T-helper 2 cell treated with Interferon-gamma antibody and Interleukin-4, amounts not matched to agents 5 μg/mL and 100 μg/mL, for 36 hours (primary cell): ENCODE data around the gene EFCAB12.
A peak's percentile ranks its signal among the peaks of the same experiment; 100 is the strongest.
"Not testable (repeated sequence)": the region's sequence is repeated elsewhere in the genome, so short reads cannot be mapped to it uniquely, and the experiment has no call there.

Experiments
- DNase-seq: peaks from one replicate; pipeline ENCODE4 v3.0.0; 2021; ENCODE audit warnings: low spot score
- H3K27ac Mint-ChIP-seq: one replicate; pipeline ENCODE4 v1.8.0; 2021; ENCODE audit warnings: mild to moderate bottlenecking, mixed read lengths
- H3K27me3 Mint-ChIP-seq: one replicate; pipeline ENCODE4 v1.8.0; 2021; ENCODE audit warnings: low read depth, mixed read lengths
- H3K36me3 Mint-ChIP-seq: one replicate; pipeline ENCODE4 v1.8.0; 2021; ENCODE audit warnings: low read depth, mixed read lengths
- H3K4me1 Mint-ChIP-seq: one replicate; pipeline ENCODE4 v1.8.0; 2021; ENCODE audit warnings: low read depth, mixed read lengths
- H3K4me3 Mint-ChIP-seq: one replicate; pipeline ENCODE4 v1.8.0; 2022; ENCODE audit warnings: mild to moderate bottlenecking, moderate library complexity, mixed read lengths
- H3K9me3 Mint-ChIP-seq: one replicate; pipeline ENCODE4 v1.8.0; 2021; ENCODE audit warnings: mixed read lengths

Gene EFCAB12

GRCh38 chr3:129388791-129389571 lies 39.5 kb downstream of the EFCAB12 start:
- H3K9me3 Mint-ChIP-seq, DNase-seq, H3K4me3 Mint-ChIP-seq, H3K27me3 Mint-ChIP-seq, H3K4me1 Mint-ChIP-seq, H3K27ac Mint-ChIP-seq: not testable (repeated sequence)
- peaks cover 39% of the 10 kb centered on the region for H3K36me3 Mint-ChIP-seq

GRCh38 chr3:129387487-129387886 lies 40.9 kb downstream of the EFCAB12 start:
- Mint-ChIP-seq H3K36me3 (peaks cover 33% of the 10 kb centered on the region), H3K4me3 (no peak overlapping the region), H3K27ac (no peak overlapping the region)

GRCh38 chr3:129386984-129387383 lies 41.5 kb downstream of the EFCAB12 start:
- Mint-ChIP-seq H3K36me3 (peaks cover 33% of the 10 kb centered on the region), H3K27me3 (no peaks in the 10 kb centered on the region), H3K9me3 (no peaks in the 10 kb centered on the region), H3K27ac (no peak overlapping the region), H3K4me3 (no peak overlapping the region), H3K4me1 (no peaks in the 10 kb centered on the region)
- no peak for DNase-seq

More at GRCh38 chr3:129387487-129387886, 40.9 kb downstream of the EFCAB12 start:
- DNase-seq: no peak
- H3K9me3 Mint-ChIP-seq: no peaks in the 10 kb centered on the region
- H3K4me1 Mint-ChIP-seq: no peaks in the 10 kb centered on the region
- no peaks in the 10 kb centered on the region for H3K27me3 Mint-ChIP-seq

- H3K4me3 Mint-ChIP-seq, H3K4me1 Mint-ChIP-seq, H3K9me3 Mint-ChIP-seq, H3K27me3 Mint-ChIP-seq, H3K27ac Mint-ChIP-seq, DNase-seq: not testable (repeated sequence)
- peaks cover 25% of the 10 kb centered on the region for H3K36me3 Mint-ChIP-seq
Observed at GRCh38 chr3:129385507-129385906, 42.9 kb downstream of the EFCAB12 start.

- H3K27me3 Mint-ChIP-seq: no peaks in the 10 kb centered on the region
- no peak overlapping the region for H3K4me3 Mint-ChIP-seq
- peaks cover 3% of the 10 kb centered on the region for H3K9me3 Mint-ChIP-seq
- DNase-seq: no peak
- H3K27ac Mint-ChIP-seq: no peak overlapping the region
- no peaks in the 10 kb centered on the region for H3K4me1 Mint-ChIP-seq
- H3K36me3 Mint-ChIP-seq: peaks cover 31% of the 10 kb centered on the region
Observed at GRCh38 chr3:129384594-129385323, 43.7 kb downstream of the EFCAB12 start.

GRCh38 chr3:129384103-129384502 lies 44.3 kb downstream of the EFCAB12 start:
- not testable (repeated sequence) for H3K27me3 Mint-ChIP-seq, H3K4me1 Mint-ChIP-seq, H3K4me3 Mint-ChIP-seq, H3K9me3 Mint-ChIP-seq, H3K27ac Mint-ChIP-seq, DNase-seq
- peaks cover 27% of the 10 kb centered on the region for H3K36me3 Mint-ChIP-seq

GRCh38 chr3:129383292-129383860 lies 45.1 kb downstream of the EFCAB12 start:
- Mint-ChIP-seq H3K27me3 (no peaks in the 10 kb centered on the region), H3K27ac (no peak overlapping the region), H3K36me3 (peaks cover 24% of the 10 kb centered on the region), H3K4me3 (no peak overlapping the region), H3K4me1 (no peaks in the 10 kb centered on the region), H3K9me3 (peaks cover 3% of the 10 kb centered on the region)
- DNase-seq: peak; percentile 16

GRCh38 chr3:129382366-129382765 lies 46.1 kb downstream of the EFCAB12 start:
- Mint-ChIP-seq H3K27ac (no peak overlapping the region), H3K4me1 (no peaks in the 10 kb centered on the region)

GRCh38 chr3:129379582-129380358 lies 48.7 kb downstream of the EFCAB12 start:
- no peaks in the 10 kb centered on the region for H3K4me1 Mint-ChIP-seq
- H3K36me3 Mint-ChIP-seq: peaks cover 9% of the 10 kb centered on the region
- DNase-seq: no peak
- H3K27me3 Mint-ChIP-seq: no peaks in the 10 kb centered on the region
- peaks cover 3% of the 10 kb centered on the region for H3K9me3 Mint-ChIP-seq
- H3K4me3 Mint-ChIP-seq: no peak overlapping the region
- H3K27ac Mint-ChIP-seq: no peak overlapping the region

More at GRCh38 chr3:129382366-129382765, 46.1 kb downstream of the EFCAB12 start:
- no peak overlapping the region for H3K4me3 Mint-ChIP-seq
- no peaks in the 10 kb centered on the region for H3K27me3 Mint-ChIP-seq
- DNase-seq: no peak
- peaks cover 16% of the 10 kb centered on the region for H3K36me3 Mint-ChIP-seq
- peaks cover 3% of the 10 kb centered on the region for H3K9me3 Mint-ChIP-seq

GRCh38 chr3:129378949-129379348 lies 49.5 kb downstream of the EFCAB12 start:
- H3K4me1 Mint-ChIP-seq: no peaks in the 10 kb centered on the region
- peaks cover 9% of the 10 kb centered on the region for H3K36me3 Mint-ChIP-seq
- H3K27ac Mint-ChIP-seq: no peak overlapping the region
- no peaks in the 10 kb centered on the region for H3K27me3 Mint-ChIP-seq
- peaks cover 3% of the 10 kb centered on the region for H3K9me3 Mint-ChIP-seq
- DNase-seq: no peak
- no peak overlapping the region for H3K4me3 Mint-ChIP-seq

- Mint-ChIP-seq H3K36me3 (peaks cover 9% of the 10 kb centered on the region), H3K9me3 (peaks cover 3% of the 10 kb centered on the region)
- no peak for DNase-seq
Observed at GRCh38 chr3:129377615-129378014, 50.8 kb downstream of the EFCAB12 start.

GRCh38 chr3:129375099-129375498 lies 53.3 kb downstream of the EFCAB12 start:
- DNase-seq: no peak
- Mint-ChIP-seq H3K9me3 (peaks cover 3% of the 10 kb centered on the region), H3K27me3 (no peaks in the 10 kb centered on the region), H3K36me3 (peaks cover 5% of the 10 kb centered on the region), H3K4me1 (no peaks in the 10 kb centered on the region), H3K27ac (no peak overlapping the region), H3K4me3 (no peak overlapping the region)

More at GRCh38 chr3:129377615-129378014, 50.8 kb downstream of the EFCAB12 start:
- Mint-ChIP-seq H3K4me1 (no peaks in the 10 kb centered on the region), H3K27ac (no peak overlapping the region), H3K4me3 (no peak overlapping the region), H3K27me3 (no peaks in the 10 kb centered on the region)

- Mint-ChIP-seq H3K4me3 (no peak overlapping the region), H3K9me3 (no peaks in the 10 kb centered on the region), H3K4me1 (no peaks in the 10 kb centered on the region), H3K27ac (no peak overlapping the region), H3K27me3 (no peaks in the 10 kb centered on the region), H3K36me3 (no peaks in the 10 kb centered on the region)
- no peak for DNase-seq
Observed at GRCh38 chr3:129371041-129371826, 57.2 kb downstream of the EFCAB12 start.
